GM18511 (cell line): ENCODE results near the gene MCC.
A peak's percentile ranks its signal among the peaks of the same experiment; 100 is the strongest.

Experiments
- ATAC-seq: cut with Tn5 transposase; IDR thresholded peaks from one replicate; pipeline ENCODE4 v1.9.1; 2021; ENCODE audit warnings: mild to moderate bottlenecking, moderate library complexity; ENCODE audit not compliant: unreplicated experiment

Gene MCC

DNA sequence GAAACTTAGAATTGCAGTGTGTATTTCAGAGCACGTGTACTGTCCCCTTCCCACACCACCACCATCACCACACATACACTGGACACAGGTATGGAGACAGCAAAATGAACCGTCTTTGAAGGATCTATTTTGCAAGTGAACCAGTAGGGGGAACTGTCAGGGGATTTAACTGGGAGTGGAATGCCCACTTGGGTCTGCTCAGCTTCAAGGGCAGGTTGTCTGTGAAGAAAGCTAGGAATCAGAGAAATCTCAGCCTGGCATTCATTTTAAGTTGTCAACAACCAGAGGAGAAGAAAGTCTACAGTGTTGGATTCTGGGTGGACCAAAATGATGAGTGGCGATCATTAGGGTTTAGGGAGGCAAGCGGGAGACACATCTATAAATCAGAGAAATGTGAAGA, 364.6 kb downstream of the MCC start:
- ATAC-seq: no peak

DNA sequence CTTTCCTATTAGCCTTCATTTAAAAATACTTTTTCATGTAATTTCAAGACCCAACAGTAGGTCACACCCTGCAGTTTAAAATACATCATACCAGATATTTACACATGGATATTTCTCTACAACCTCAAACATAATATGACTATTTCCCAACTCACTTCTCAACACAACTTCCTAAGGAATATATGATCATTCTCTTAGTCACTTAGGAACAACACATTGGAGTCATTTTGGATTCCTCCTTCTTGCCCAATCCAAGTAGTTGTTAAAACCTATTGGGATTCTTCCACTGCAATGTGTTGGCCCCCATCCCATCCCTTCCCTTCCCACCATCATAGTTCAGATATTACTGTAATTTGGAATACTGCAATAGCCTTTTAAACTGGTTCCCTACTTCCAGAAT, 366.2 kb downstream of the MCC start:
- ATAC-seq: no peak

DNA sequence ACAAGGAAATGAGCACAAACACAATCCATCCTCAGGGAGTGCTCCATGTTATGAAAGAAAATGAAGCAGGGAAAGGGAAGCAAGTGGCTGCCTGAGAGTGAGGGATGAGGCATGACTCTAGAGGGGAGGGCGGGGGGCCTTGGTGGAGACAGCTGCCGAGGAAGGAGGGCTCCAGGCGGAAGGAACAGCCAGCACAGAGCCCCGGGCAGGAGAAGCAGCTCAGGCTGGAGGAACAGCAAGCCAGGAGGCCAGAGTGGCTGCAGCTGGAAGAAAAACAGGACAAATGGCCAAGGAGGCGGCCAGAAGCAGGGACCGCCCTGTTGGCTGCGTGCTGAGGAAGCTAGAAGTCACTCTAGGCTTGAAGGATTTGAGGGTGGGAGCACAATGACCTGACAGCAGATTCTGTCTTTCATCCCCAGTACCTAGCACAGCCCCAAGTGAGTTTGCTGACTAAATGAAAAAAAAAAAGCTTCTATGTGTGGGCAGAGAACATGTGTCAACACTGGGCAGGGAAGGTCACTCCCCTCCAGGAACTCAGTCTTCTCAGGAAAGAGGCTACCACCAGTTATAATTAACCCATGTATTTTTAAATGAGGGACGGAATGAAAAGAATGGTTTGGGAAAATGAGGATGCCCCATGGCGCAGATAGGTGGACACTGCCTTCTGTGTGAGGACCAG, 368.9 kb downstream of the MCC start:
- no peak for ATAC-seq

- no peak for ATAC-seq
These were observed 369.5 kb downstream of the MCC start for GRCh38 chr5:113118765-113119164.

- ATAC-seq: no peak
These were observed 370.0 kb downstream of the MCC start for GRCh38 chr5:113118298-113118697.

- ATAC-seq: no peak
These were observed 370.6 kb downstream of the MCC start for GRCh38 chr5:113117543-113118115.

- no peak for ATAC-seq
These were observed 372.3 kb downstream of the MCC start for GRCh38 chr5:113115956-113116355.

- ATAC-seq: peak; percentile 59
These were observed 373.2 kb downstream of the MCC start for GRCh38 chr5:113115061-113115460.

- no peak for ATAC-seq
These were observed 373.7 kb downstream of the MCC start for GRCh38 chr5:113114559-113114958.

DNA sequence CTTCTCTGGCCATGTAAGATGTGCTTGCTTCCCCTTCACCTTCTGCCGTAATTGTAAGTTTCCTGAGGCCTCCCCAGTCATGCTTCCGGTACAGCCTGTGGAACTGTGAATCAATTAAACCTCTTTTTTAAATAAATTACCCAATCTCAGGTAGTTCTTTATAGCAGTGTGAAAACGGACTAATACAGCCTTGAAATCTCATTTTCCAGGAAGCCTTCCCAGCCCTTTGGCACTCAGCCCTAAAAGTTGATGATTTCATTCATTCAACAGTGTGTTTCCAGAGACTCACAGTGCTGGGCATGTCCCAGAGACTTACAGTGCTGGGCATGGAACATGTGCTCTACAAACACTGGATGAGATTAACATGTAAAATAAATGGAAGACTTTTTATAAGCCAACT, 375.8 kb downstream of the MCC start:
- no peak for ATAC-seq

- no peak for ATAC-seq
These were observed 378.1 kb downstream of the MCC start for GRCh38 chr5:113110117-113110516.

DNA sequence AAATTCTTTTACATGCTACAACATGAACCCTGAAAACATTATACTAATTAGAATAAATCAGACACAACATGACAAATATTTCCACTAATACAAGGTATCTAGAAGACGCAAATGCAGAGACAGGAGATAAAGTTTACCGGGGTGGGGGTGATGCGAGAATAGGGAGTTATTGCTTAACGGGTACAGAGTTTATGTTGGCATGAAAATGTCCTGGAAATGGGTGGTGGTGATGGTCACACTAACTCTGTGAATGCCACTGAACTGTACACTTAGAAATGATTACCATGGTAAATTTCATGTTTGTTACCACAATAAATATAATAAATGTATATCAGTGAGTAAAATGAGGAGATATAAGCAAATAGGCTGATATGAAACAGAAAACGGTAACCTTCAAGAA, 378.9 kb downstream of the MCC start:
- no peak for ATAC-seq

DNA sequence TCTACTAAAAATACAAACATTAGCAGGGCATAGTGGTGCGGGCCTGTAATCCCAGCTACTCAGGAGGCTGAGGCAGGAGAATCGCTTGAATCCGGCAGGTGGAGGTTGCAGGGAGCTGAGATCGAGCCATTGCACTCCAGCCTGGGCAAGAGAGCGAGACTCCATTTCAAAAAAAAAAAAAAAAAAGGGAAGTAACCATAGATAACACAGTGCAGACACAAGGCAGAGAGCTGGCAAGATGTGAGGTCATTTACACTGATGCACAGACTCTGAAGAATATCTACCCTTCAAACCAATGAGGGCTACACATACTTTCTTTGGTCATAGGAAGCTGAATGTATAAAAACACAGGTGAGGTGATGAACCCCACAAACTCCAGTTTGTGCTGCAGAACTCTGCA, 379.8 kb downstream of the MCC start:
- no peak for ATAC-seq

GRCh38 chr5:113106821-113107220, 381.4 kb downstream of the MCC start:
- no peak for ATAC-seq

DNA sequence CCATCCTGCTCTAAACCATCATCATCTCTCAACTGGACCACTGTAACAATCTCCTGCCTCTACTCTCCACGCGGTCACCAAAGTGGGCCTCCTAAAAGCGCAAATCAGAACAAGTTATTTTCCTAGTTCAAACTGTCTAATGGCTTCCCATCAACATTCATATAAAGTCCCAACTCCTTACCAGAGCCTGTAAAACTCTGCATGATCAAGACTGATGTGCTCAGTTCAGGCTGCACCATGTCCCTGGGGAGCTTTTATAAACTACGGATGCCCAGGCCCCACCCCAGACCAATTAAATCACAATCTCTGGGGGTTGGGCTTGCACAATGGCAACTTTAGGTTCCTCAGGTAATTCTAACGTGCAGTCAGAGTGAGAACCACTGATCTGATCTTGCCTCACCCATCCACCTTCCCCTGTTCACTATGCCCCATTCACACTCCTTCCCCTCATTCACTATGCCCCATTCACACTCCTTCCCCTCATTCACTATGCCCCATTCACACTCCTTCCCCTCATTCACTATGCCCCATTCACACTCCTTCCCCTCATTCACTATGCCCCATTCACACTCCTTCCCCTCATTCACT, 382.5 kb downstream of the MCC start:
- ATAC-seq: no peak

- no peak for ATAC-seq
These were observed 384.9 kb downstream of the MCC start for GRCh38 chr5:113103330-113103729.

GRCh38 chr5:113102121-113102531, 386.1 kb downstream of the MCC start:
- ATAC-seq: no peak

DNA sequence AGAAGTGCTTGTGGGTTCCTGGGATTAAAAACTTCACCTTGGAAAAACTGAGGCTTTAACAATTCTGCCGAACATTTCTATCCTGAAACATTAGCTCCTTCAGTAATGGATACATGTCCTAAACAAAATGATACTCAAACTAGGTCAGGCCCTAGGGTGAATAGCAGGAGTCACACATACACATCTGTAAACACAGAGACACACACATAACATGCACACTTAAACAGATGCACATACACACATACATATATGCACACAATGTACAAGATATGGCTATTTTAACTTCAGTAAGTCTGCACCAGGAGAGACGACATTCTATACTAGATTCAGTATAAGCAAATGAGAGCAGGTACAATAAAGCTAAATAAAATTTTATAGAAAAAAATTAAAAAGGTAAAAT, 387.3 kb downstream of the MCC start:
- ATAC-seq: no peak

- ATAC-seq: no peak
These were observed 388.4 kb downstream of the MCC start for GRCh38 chr5:113099822-113100221.

DNA sequence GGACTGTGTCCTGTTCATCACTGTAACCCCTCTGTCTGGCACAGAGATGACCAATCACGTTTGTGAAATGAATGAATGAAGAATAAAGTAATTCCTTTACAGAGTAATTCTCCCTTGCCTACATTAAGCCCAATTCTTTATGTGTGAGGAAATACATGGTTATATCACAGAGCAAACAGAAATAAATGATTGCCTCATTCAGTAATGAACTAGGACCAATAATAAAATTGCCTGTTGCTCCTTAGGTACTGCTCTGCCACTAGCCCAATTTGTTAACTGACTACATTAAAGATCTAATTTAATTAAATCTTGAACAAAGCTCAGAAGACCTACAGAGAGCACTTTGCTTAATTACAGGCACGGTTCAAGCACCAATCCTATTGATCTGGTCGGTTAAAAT, 389.9 kb downstream of the MCC start:
- no peak for ATAC-seq

DNA sequence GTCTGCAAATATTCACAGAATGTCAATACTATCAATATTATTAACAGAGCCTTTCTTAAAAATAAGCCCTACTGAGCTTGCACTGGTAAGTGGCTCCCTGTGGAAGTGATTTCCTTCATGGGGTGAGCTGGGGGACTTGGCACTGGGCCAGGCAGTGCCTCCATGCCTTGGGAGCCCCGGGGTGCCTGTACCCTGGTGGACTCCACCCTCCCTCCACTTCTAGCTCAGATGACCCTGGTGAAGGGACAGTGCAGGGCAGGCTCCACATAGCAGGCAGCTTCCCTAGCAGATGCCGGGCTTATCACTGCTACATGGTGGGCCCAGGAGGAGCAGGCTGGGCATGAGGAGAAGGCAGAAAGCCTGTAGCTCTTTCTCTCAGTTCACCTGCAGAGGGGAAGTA, 392.4 kb downstream of the MCC start:
- no peak for ATAC-seq

GRCh38 chr5:113093558-113093957, 394.7 kb downstream of the MCC start:
- ATAC-seq: no peak

- ATAC-seq: no peak
These were observed 395.6 kb downstream of the MCC start for GRCh38 chr5:113092683-113093082.
